Natural killer cell (primary cell): ENCODE results near the gene DEPDC7. TPM values are rescaled to one million over a fixed set of nuclear protein-coding genes. Genes with fewer than 3 reads are reported as not detected.
A peak's percentile ranks its signal among the peaks of the same experiment; 100 is the strongest.

ENCODE experiments used
- ATAC-seq, 3 donors: fragments of 150-1000 bp in 2 of 3; fragments of 200-7000 bp in 1 of 3; cut with Tn5 transposase; 1 replicate in 1 of 3; 2 replicates in 2 of 3; pipeline ENCODE4 v1.10.0; 2021; ENCODE audit warnings: mild to moderate bottlenecking in 2 of 3, moderate library complexity in 2 of 3
- DNase-seq, 2 donors: peaks; one replicate each; pipeline versions ENCODE4 v3.0.0 to v3.0.0-alpha.2; 2013 to 2021; ENCODE audit warnings: mixed read lengths in 1 of 2
- H3K27ac ChIP-seq: one replicate; pipeline ENCODE4 v1.5.1; 2013; ENCODE audit warnings: mild to moderate bottlenecking, low read length
- H3K27me3 ChIP-seq: one replicate; pipeline ENCODE4 v1.6.1; 2013; ENCODE audit warnings: low read length; ENCODE audit not compliant: control insufficient read depth, insufficient read depth
- H3K36me3 ChIP-seq: one replicate; pipeline ENCODE4 v1.6.1; 2013; ENCODE audit warnings: low read length; ENCODE audit not compliant: control insufficient read depth, insufficient read depth
- H3K4me1 ChIP-seq: one replicate; pipeline ENCODE4 v1.6.1; 2013; ENCODE audit warnings: low read length; ENCODE audit not compliant: control insufficient read depth, insufficient read depth
- H3K4me3 ChIP-seq: one replicate; pipeline ENCODE4 v1.5.1; 2013; ENCODE audit warnings: low read length
- H3K9me3 ChIP-seq: one replicate; pipeline ENCODE4 v1.6.1; 2013; ENCODE audit warnings: low read length; ENCODE audit not compliant: control insufficient read depth, insufficient read depth
- H3K27ac Mint-ChIP-seq, 2 donors: one replicate each; pipeline ENCODE4 v1.8.0; 2022; ENCODE audit warnings: mild to moderate bottlenecking in 2 of 2, mixed read lengths in 2 of 2, moderate library complexity in 1 of 2
- H3K27me3 Mint-ChIP-seq, 2 donors: one replicate each; pipeline ENCODE4 v1.8.0; 2022; ENCODE audit warnings: low read depth in 2 of 2, mixed read lengths in 2 of 2
- H3K36me3 Mint-ChIP-seq: one replicate; pipeline ENCODE4 v1.8.0; 2022; ENCODE audit warnings: mixed read lengths
- H3K4me1 Mint-ChIP-seq, 2 donors: one replicate each; pipeline ENCODE4 v1.8.0; 2022; ENCODE audit warnings: mixed read lengths in 2 of 2
- H3K4me3 Mint-ChIP-seq: one replicate; pipeline ENCODE4 v1.8.0; 2022; ENCODE audit warnings: mild to moderate bottlenecking, moderate library complexity, mixed read lengths
- H3K9me3 Mint-ChIP-seq, 2 donors: one replicate each; pipeline ENCODE4 v1.8.0; 2022; ENCODE audit warnings: mixed read lengths in 2 of 2
- WGBS: methylation state at CpG from one replicate; pipeline ENCODE4 v1.1.7; 2013; ENCODE audit warnings: missing lambda C conversion rate; ENCODE audit not compliant: insufficient coverage; 5-methylcytosine and 5-hydroxymethylcytosine counted together
- intact Hi-C: fragments of 100-400 bp; cut with micrococcal nuclease; formaldehyde crosslinking; loops from one replicate; pipeline ENCODE4 v1.14.2; 2022
- total RNA-seq, 4 donors: library from RNA; stranded (reverse); fragments of 120-200 nt in 1 of 4; gene quantifications; one replicate each; pipeline versions ENCODE4 v1.2.3 to v1.2.4, GENCODE V29; 2013 to 2022
- TF ChIP-seq, protein P1 (sequence below): fragments of 200-600 bp; IDR thresholded peaks from one replicate; pipeline ENCODE4 v1.8.0; 2022; ENCODE audit warnings: antibody characterized with exemption

Gene DEPDC7
- total RNA-seq, 3 donors from 2014 or later (not counting 1 experiment from before 2014, with no cell fraction given), result 0.80 to 1.8 (median 1.2) TPM

DNA sequence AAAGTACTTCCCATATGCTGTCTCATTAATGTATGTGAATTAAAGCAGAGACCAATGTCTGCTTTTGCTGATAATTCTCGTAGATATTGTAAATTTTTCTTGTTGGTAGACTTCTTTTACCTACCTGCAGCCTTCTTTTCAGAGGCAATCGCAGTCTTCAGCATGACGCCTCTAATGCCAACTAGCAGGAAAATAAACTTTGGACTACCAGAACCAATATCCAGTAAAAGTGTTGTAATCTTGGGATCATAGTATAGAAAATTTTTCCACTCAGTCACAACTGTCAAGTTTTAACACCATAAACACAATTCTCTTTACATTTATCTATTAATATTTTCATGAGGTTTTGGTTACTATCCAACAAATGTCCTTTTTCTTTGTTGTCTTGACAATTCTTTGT lies 2.3 kb downstream of the DEPDC7 start:
- Mint-ChIP-seq H3K27me3 (peaks cover 16 to 23% of the 10 kb centered on the region in 2 donors), H3K27ac (no peak overlapping the region), H3K4me3 (peak overlapping the region; percentile 10), H3K4me1 (peaks cover 4 to 9% of the 10 kb centered on the region in 2 donors), H3K36me3 (no peaks in the 10 kb centered on the region), H3K9me3 (no peaks in the 10 kb centered on the region)
- no CpG with 5 or more reads among the region's 3 CpGs for WGBS
- Histone ChIP-seq H3K36me3 (no peaks in the 10 kb centered on the region), H3K9me3 (no peaks in the 10 kb centered on the region), H3K4me3 (no peak overlapping the region), H3K4me1 (peaks cover 11% of the 10 kb centered on the region), H3K27me3 (peaks cover 13% of the 10 kb centered on the region), H3K27ac (no peak overlapping the region)
- intact Hi-C loops, result loop anchor here (1.0 to 5.0 kb wide), 2 partner anchors 22 to 126 kb away; partner anchors contain the start of gene QSER1
- DNase-seq, result no peak
- ATAC-seq, result no peak
- TF ChIP-seq, protein P1, sequence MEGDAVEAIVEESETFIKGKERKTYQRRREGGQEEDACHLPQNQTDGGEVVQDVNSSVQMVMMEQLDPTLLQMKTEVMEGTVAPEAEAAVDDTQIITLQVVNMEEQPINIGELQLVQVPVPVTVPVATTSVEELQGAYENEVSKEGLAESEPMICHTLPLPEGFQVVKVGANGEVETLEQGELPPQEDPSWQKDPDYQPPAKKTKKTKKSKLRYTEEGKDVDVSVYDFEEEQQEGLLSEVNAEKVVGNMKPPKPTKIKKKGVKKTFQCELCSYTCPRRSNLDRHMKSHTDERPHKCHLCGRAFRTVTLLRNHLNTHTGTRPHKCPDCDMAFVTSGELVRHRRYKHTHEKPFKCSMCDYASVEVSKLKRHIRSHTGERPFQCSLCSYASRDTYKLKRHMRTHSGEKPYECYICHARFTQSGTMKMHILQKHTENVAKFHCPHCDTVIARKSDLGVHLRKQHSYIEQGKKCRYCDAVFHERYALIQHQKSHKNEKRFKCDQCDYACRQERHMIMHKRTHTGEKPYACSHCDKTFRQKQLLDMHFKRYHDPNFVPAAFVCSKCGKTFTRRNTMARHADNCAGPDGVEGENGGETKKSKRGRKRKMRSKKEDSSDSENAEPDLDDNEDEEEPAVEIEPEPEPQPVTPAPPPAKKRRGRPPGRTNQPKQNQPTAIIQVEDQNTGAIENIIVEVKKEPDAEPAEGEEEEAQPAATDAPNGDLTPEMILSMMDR, result no peak

DNA sequence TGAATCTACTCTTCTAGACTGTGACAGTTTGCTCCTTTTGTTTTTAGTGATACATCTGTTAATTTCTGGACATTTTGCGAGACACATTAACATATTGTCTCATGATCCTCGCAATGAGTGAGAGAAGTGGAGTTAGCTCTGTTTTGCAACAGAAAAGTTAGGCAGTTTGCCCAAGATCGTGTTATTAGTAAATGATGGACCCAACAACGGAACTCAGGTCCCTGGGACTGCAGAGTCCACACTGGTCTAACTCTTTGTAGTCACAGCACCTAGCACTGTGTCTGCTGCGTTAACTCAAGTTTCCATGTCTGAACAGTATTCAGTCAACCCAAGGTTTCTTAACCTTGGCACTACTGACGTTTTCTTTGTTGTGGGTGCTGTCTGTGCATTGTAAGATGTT lies 3.2 kb downstream of the DEPDC7 start:
- no peak for DNase-seq
- Mint-ChIP-seq H3K4me3 (no peak overlapping the region), H3K27ac (no peak overlapping the region), H3K36me3 (no peaks in the 10 kb centered on the region), H3K27me3 (peaks cover 16 to 23% of the 10 kb centered on the region in 2 donors), H3K9me3 (no peaks in the 10 kb centered on the region), H3K4me1 (peaks cover 4 to 9% of the 10 kb centered on the region in 2 donors)
- H3K4me1 ChIP-seq, result peaks cover 11% of the 10 kb centered on the region
- H3K9me3 ChIP-seq, result no peaks in the 10 kb centered on the region
- ATAC-seq, result no peak
- WGBS, result 75% methylated on average over 6 of the region's 6 CpGs
- H3K36me3 ChIP-seq, result no peaks in the 10 kb centered on the region
- intact Hi-C loops, result loop anchor here (5.0 kb wide), 1 partner anchor 127 kb away; the partner anchor contains the start of gene QSER1
- H3K4me3 ChIP-seq, result no peak overlapping the region
- H3K27ac ChIP-seq, result no peak overlapping the region
- TF ChIP-seq, protein P1, result no peak
- H3K27me3 ChIP-seq, result peaks cover 13% of the 10 kb centered on the region

DNA sequence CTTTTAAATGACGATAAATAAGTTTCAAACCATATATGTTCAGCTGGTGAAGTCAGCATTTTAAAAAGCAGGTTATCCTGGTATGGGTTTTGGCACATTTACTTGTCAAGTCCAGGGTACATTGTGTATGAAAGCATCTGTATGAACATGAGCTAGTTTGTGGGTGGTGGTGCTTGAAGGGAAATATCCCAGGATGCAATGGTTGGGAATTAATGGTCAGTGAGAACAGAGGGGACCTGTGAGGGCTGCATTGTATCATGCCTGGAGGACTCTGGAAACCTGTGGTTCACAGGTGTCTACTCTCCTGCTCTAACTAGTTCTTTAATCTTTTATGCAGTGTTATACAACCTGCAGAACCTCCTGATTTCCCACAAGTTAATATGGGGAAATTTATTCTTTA lies 5.8 kb downstream of the DEPDC7 start:
- H3K9me3 ChIP-seq, result no peaks in the 10 kb centered on the region
- DNase-seq (no peak), ATAC-seq (no peak)
- H3K4me3 ChIP-seq, result no peak overlapping the region
- TF ChIP-seq, protein P1, result no peak
- Mint-ChIP-seq H3K4me1 (peaks cover 0 to under 1% of the 10 kb centered on the region in 2 donors), H3K9me3 (no peaks in the 10 kb centered on the region), H3K4me3 (no peak overlapping the region), H3K27me3 (peaks cover 16 to 23% of the 10 kb centered on the region in 2 donors), H3K27ac (no peak overlapping the region), H3K36me3 (no peaks in the 10 kb centered on the region)
- H3K27me3 ChIP-seq, result peaks cover 11% of the 10 kb centered on the region
- H3K4me1 ChIP-seq, result peaks cover under 1% of the 10 kb centered on the region
- H3K36me3 ChIP-seq, result no peaks in the 10 kb centered on the region
- WGBS, result 100% methylated on average over 1 of the region's 1 CpG
- no peak overlapping the region for H3K27ac ChIP-seq
- intact Hi-C loops, result no loop called here

DNA sequence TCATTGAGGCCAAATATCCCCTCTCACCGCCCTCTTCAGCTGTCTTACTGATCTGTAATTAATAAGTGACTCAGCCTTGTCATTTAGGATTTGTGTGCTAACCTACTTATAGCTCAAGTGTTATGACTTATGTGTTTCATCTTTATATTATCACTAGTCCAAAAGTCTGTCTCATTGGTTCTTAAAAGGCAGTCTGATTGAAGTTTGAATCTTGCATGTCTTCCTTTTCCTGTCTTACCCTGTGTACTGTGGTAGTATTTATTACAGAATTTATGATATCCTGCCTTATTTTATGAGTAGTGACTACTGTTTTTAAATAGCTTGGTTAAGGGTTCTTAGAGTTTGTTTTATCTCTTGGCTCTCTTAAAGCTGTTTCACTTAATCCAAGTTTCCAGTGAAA lies 6.3 kb downstream of the DEPDC7 start:
- TF ChIP-seq, protein P1, result no peak
- Histone ChIP-seq H3K36me3 (no peaks in the 10 kb centered on the region), H3K9me3 (no peaks in the 10 kb centered on the region), H3K4me3 (no peak overlapping the region), H3K27ac (no peak overlapping the region), H3K27me3 (peaks cover 8% of the 10 kb centered on the region), H3K4me1 (no peaks in the 10 kb centered on the region)
- H3K4me1 Mint-ChIP-seq, result no peaks in the 10 kb centered on the region
- peaks cover 15 to 22% of the 10 kb centered on the region in 2 donors for H3K27me3 Mint-ChIP-seq
- H3K36me3 Mint-ChIP-seq, result no peaks in the 10 kb centered on the region
- no peaks in the 10 kb centered on the region for H3K9me3 Mint-ChIP-seq
- no peak for DNase-seq
- WGBS, result no CpG with 5 or more reads among the region's 1 CpG
- intact Hi-C loops, result no loop called here
- no peak for ATAC-seq
- H3K4me3 Mint-ChIP-seq, result no peak overlapping the region
- no peak overlapping the region for H3K27ac Mint-ChIP-seq
